Mesodermal cell (in vitro differentiated cells): ENCODE results near the gene PPP2CA.
"Not testable (repeated sequence)": the region's sequence is repeated elsewhere in the genome, so short reads cannot be mapped to it uniquely, and the experiment has no call there.

Experiments
- H3K27ac ChIP-seq: 2 replicates; pipeline ENCODE4 v1.7.0; 2013; ENCODE audit warnings: mild to moderate bottlenecking, low read depth, low read length, moderate library complexity; ENCODE audit not compliant: severe bottlenecking
- H3K36me3 ChIP-seq: 2 replicates; pipeline ENCODE4 v1.7.1; 2013; ENCODE audit warnings: mild to moderate bottlenecking, low read length, moderate library complexity; ENCODE audit not compliant: control insufficient read depth, insufficient read depth
- H3K4me1 ChIP-seq: one replicate; pipeline ENCODE4 v1.7.1; 2013; ENCODE audit warnings: mild to moderate bottlenecking, low read length; ENCODE audit not compliant: insufficient read depth, control insufficient read depth, poor library complexity, severe bottlenecking
- H3K4me3 ChIP-seq: 2 replicates; pipeline ENCODE4 v1.7.0; 2013; ENCODE audit warnings: low read length, control low read depth, mild to moderate bottlenecking; ENCODE audit not compliant: insufficient read depth, poor library complexity, severe bottlenecking; ENCODE audit errors: extremely low read depth
- H3K9me3 ChIP-seq: 2 replicates; pipeline ENCODE4 v1.7.1; 2013; ENCODE audit warnings: mild to moderate bottlenecking, low read length, moderate library complexity; ENCODE audit not compliant: control insufficient read depth
- WGBS, 2 experiments: methylation state at CpG; one replicate each; pipeline ENCODE4 v1.1.5; 2013; ENCODE audit warnings: missing lambda C conversion rate in 2 of 2; ENCODE audit not compliant: insufficient coverage in 2 of 2; 5-methylcytosine and 5-hydroxymethylcytosine counted together

Gene PPP2CA

DNA sequence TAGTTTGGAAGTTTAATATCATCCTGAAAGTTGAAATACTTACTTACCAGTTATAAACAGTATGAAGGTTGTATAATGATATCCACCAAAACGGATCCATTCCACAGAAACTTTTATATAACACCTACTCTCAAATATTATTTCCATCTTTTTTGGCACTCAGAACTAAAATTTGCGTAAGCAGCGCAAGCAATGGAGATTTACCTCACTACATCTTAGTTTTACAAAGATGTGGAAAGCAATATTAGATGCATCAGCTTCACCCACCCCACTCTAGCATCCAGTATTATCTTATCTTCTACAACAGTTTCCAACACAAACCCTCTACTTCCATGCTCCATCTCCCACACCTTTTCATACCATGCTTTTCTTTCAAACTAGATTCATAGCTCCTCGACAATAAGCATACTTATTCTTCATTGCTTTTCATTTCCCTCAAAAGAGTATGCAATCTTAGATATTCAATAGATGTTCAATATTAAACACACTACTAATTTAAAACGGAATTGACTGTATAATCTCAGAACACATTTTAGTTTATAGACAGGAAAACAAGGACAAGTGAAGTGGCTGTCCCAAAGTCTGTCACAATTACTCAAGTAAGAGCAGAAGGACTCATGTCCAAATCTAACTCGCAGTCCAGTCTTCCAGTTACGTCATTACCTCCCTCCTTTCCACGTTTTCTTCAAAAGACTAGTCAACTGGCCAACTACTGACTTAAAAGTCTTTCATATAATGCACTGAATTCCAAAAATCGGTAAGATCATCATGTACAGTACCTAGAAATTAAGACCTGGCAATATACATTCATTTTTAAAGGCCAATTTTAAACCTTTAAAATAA lies 2.2 kb downstream of the PPP2CA start:
- 13 to 59% methylated on average over 3 to 7 of the region's 9 CpGs for WGBS, 2 experiments
- Histone ChIP-seq H3K36me3 (peaks cover 29% of the 10 kb centered on the region), H3K4me3 (peak overlapping the region; percentile 96), H3K4me1 (peaks cover 4% of the 10 kb centered on the region), H3K9me3 (no peaks in the 10 kb centered on the region), H3K27ac (no peak overlapping the region)

GRCh38 chr5:134221690-134222089 lies 4.2 kb downstream of the PPP2CA start:
- H3K36me3 ChIP-seq = peaks cover 40% of the 10 kb centered on the region
- not testable (repeated sequence) for H3K4me1 ChIP-seq, H3K27ac ChIP-seq, H3K4me3 ChIP-seq, H3K9me3 ChIP-seq
- 85 to 100% methylated on average over 2 of the region's 5 CpGs for WGBS, 2 experiments

GRCh38 chr5:134215757-134216156 lies 10.1 kb downstream of the PPP2CA start:
- H3K36me3 ChIP-seq = peaks cover 73% of the 10 kb centered on the region

GRCh38 chr5:134211263-134212031 lies 14.4 kb downstream of the PPP2CA start:
- peaks cover 30% of the 10 kb centered on the region for H3K9me3 ChIP-seq
- H3K27ac ChIP-seq, H3K4me3 ChIP-seq, H3K4me1 ChIP-seq: not testable (repeated sequence)
- 90 to 96% methylated on average over 5 to 8 of the region's 14 CpGs for WGBS, 2 experiments
- H3K36me3 ChIP-seq = peaks cover 61% of the 10 kb centered on the region

More at GRCh38 chr5:134215757-134216156, 10.1 kb downstream of the PPP2CA start:
- no peak overlapping the region for H3K4me3 ChIP-seq
- H3K27ac ChIP-seq = no peak overlapping the region
- WGBS, 2 experiments = 92 to 100% methylated on average over 1 of the region's 2 CpGs
- peaks cover 30% of the 10 kb centered on the region for H3K9me3 ChIP-seq
- no peaks in the 10 kb centered on the region for H3K4me1 ChIP-seq

DNA sequence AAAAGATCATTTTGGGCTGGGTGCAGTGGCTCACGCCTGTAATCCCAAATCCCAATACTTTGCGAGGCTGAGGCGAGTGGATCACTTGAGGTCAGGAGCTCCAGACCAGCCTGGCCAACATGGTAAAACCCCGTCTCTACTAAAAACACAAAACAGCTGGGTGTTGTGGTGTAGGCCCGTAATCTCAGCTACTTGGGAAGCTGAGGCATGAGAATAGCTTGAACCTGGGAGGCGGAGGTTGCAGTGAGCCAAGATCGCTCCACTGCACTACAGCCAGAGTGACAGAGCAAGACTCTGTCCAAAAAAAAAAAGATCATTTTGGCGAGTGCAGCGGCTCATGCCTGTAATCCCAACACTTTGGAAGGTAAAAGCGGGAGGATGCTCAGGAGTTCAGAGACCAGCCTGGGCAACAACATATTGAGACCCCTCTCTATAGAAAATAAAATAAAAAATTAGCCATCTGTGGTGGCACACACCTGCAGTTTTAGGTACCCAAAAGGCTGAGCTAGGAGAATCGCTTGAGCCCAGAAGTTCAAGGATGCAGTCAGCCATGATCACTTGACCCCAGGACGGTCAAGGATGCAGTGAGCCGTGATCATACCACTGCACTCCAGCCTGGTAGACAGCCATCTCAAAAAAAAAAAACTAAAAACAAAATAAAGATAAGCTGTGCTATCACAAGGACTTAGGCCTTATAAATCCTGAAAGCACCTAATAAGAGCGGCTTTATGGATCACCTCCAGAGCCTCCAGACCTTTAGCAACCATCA lies 16.2 kb downstream of the PPP2CA start:
- Histone ChIP-seq H3K4me1 (no peaks in the 10 kb centered on the region), H3K9me3 (peaks cover 21% of the 10 kb centered on the region), H3K36me3 (peaks cover 64% of the 10 kb centered on the region), H3K4me3 (no peak overlapping the region), H3K27ac (no peak overlapping the region)
- WGBS, 2 experiments = 81 to 86% methylated on average over 9 to 12 of the region's 14 CpGs

DNA sequence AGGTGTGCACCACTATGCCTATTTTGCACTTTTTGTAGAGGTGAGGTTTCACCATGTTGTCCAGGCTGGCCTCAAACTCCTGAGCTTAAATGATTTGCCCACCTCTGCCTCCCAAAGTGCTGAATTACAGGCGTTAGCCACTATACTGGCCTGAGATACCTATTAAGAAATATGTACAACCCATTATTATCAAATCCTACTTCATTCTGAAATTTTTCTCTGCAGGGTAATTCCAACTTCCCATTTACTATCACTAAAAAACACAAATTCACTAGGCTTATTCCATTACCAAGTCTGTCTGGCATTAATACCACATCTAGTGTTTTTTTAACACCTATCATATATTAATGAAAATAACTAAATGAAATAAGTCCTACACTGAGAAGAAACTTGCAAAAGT lies 18.2 kb downstream of the PPP2CA start:
- H3K36me3 ChIP-seq = peaks cover 68% of the 10 kb centered on the region
- H3K4me3 ChIP-seq = no peak overlapping the region
- no peaks in the 10 kb centered on the region for H3K4me1 ChIP-seq
- no peak overlapping the region for H3K27ac ChIP-seq
- 92 to 100% methylated on average over 1 of the region's 1 CpG for WGBS, 2 experiments
- peaks cover 6% of the 10 kb centered on the region for H3K9me3 ChIP-seq

DNA sequence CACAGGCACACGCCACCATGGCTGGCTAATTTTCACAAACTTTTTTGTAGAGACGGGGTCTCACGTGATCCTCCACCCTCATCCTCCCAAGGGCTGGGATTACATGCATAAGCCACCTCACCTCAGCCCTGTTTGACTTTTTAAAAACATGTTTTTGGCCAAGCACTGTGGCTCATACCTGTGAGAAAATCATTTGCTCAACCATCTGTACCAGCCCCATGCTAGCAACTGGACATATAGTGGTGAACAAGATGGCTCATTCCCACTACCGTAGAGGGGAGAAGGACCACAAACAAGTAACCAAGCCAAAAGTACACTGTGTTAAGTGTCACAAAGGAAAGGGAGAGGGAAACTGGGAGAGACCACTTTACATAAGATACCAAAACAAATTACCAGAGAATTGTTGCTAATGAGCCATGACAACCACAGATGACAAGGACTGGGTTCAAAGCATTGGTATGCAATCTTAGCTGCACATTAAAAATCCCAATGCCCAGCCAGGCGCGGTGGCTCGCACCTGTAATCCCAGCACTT lies 19.2 kb downstream of the PPP2CA start:
- H3K9me3 ChIP-seq = no peaks in the 10 kb centered on the region
- no peak overlapping the region for H3K27ac ChIP-seq
- no peak overlapping the region for H3K4me3 ChIP-seq
- H3K36me3 ChIP-seq = peaks cover 70% of the 10 kb centered on the region
- no peaks in the 10 kb centered on the region for H3K4me1 ChIP-seq
- WGBS, 2 experiments = 96% methylated on average over 4 of the region's 7 CpGs

DNA sequence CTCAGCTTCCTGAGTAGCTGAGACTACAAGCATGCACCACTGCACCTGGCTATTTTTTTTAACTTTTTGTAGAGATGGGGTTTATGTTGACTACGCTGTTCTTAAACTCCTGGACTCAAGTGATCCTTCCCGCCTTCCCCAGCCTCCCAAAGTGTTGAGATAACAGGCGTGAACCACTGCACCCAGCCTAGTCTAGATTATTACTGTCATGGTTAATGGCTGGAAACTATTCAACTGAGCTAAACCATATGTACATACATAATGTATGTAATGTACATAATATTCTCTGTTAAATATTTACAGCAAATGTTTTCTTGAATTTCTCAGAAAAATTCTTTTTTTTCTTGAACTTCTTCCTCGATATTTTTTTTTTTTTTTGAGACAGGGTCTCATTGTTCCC lies 21.3 kb downstream of the PPP2CA start:
- 100% methylated on average over 2 of the region's 4 CpGs; no CpG with 5 or more reads in 1 of the 2 experiments for WGBS, 2 experiments
- Histone ChIP-seq H3K4me1 (no peaks in the 10 kb centered on the region), H3K27ac (no peak overlapping the region), H3K9me3 (no peaks in the 10 kb centered on the region), H3K36me3 (peaks cover 73% of the 10 kb centered on the region), H3K4me3 (no peak overlapping the region)

DNA sequence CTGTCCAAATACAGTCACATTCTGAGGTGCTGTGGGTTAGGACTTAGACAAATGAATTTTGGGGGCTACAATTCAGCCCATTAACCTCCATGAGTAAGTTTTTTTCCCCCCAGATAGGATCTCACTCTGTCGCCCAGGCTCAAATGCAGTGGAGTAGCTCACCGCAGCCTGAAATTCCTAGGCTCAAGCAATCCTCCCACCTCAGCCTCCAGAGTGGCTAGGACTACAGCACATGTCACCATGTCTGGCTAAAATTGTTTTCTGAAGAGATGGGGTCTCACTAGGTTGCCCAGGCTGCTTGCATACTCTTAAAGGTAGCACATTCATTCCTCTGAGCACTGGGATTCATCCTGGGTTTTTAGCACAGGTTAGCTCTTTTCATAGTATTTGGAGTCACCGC lies 22.2 kb downstream of the PPP2CA start:
- Histone ChIP-seq H3K36me3 (peaks cover 82% of the 10 kb centered on the region), H3K9me3 (no peaks in the 10 kb centered on the region), H3K27ac (no peak overlapping the region)

DNA sequence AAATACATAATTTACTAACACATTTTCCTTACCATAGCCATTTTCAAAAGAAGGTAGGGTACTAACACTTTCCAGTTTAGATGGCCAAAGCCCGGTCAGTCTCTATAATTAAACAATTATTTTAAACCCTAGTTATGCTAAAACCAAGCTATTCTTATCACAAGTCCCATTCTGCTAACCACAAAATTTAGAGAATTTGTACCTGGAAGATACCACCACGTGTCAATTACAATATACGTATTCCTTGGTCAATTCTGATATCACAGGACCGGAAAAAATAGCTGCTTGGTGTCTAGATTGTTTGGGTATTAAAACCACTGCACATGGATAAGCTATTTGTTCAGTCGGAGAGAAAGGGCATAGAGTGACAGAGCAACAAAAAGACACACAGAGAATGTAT lies 30.2 kb downstream of the PPP2CA start:
- H3K9me3 ChIP-seq = no peaks in the 10 kb centered on the region
- WGBS, 2 experiments = 67 to 78% methylated on average over 3 to 5 of the region's 5 CpGs
- H3K4me1 ChIP-seq = no peaks in the 10 kb centered on the region
- no peak overlapping the region for H3K27ac ChIP-seq
- peaks cover 64% of the 10 kb centered on the region for H3K36me3 ChIP-seq
- H3K4me3 ChIP-seq = no peak overlapping the region

More for the DNA sequence above, 22.2 kb downstream of the PPP2CA start:
- 95 to 100% methylated on average over 2 to 3 of the region's 3 CpGs for WGBS, 2 experiments
- H3K4me1 ChIP-seq = no peaks in the 10 kb centered on the region
- H3K4me3 ChIP-seq = no peak overlapping the region
